Hepatocyte (in vitro differentiated cells): ENCODE results near the gene RAB38. TPM values are rescaled to one million over a fixed set of nuclear protein-coding genes. Genes with fewer than 3 reads are reported as not detected.

Experiments
- DNase-seq: peaks from one replicate; pipeline ENCODE4 v3.0.0-alpha.2; 2016; ENCODE audit warnings: low spot score
- H2AFZ ChIP-seq: fragments of 200-600 bp; sonication (generic); 2 replicates; pipeline ENCODE4 v1.6.0; 2016; ENCODE audit warnings: antibody characterized with exemption, mild to moderate bottlenecking
- H3K27ac ChIP-seq: fragments of 200-600 bp; sonication (generic); 2 replicates; pipeline ENCODE4 v1.5.1; 2016; ENCODE audit warnings: mild to moderate bottlenecking
- H3K27me3 ChIP-seq: fragments of 200-600 bp; sonication (generic); 2 replicates; pipeline ENCODE4 v1.6.1; 2016
- H3K36me3 ChIP-seq: fragments of 200-600 bp; sonication (generic); replicated peaks from 2 replicates; pipeline ENCODE4 v1.5.1; 2016; ENCODE audit warnings: low read depth; ENCODE audit not compliant: insufficient read depth
- H3K4me1 ChIP-seq: fragments of 200-600 bp; sonication (generic); 2 replicates; pipeline ENCODE4 v1.5.1; 2016; ENCODE audit warnings: mild to moderate bottlenecking, moderate library complexity; ENCODE audit not compliant: insufficient read depth
- H3K4me2 ChIP-seq: fragments of 200-600 bp; sonication (generic); 2 replicates; pipeline ENCODE4 v1.6.0; 2016
- H3K4me3 ChIP-seq: fragments of 200-600 bp; sonication (generic); 2 replicates; pipeline ENCODE4 v1.5.1; 2016; ENCODE audit warnings: mild to moderate bottlenecking
- H3K79me2 ChIP-seq: fragments of 200-600 bp; sonication (generic); 2 replicates; pipeline ENCODE4 v1.6.0; 2017; ENCODE audit warnings: mild to moderate bottlenecking
- H3K9me2 ChIP-seq: fragments of 200-600 bp; sonication (generic); replicated peaks from 2 replicates; pipeline ENCODE4 v1.6.0; 2017; ENCODE audit warnings: mild to moderate bottlenecking; ENCODE audit not compliant: insufficient read depth
- H3K9me3 ChIP-seq: fragments of 200-600 bp; sonication (generic); 2 replicates; pipeline ENCODE4 v1.5.1; 2016; ENCODE audit warnings: low read depth, mild to moderate bottlenecking
- H4K20me1 ChIP-seq: fragments of 200-600 bp; sonication (generic); 2 replicates; pipeline ENCODE4 v1.6.0; 2016; ENCODE audit warnings: mild to moderate bottlenecking; ENCODE audit not compliant: insufficient read depth, poor library complexity, severe bottlenecking
- EZH2 ChIP-seq: fragments of 200-600 bp; sonication (generic); IDR thresholded peaks from 2 replicates; pipeline ENCODE4 v1.6.1; 2016; ENCODE audit warnings: antibody characterized with exemption, mild to moderate bottlenecking, borderline replicate concordance
- EZH2phosphoT487 ChIP-seq: fragments of 200-600 bp; sonication (generic); IDR thresholded peaks from one replicate; pipeline ENCODE4 v1.6.1; 2018; ENCODE audit warnings: antibody characterized with exemption, mild to moderate bottlenecking, low read depth, moderate library complexity; ENCODE audit not compliant: unreplicated experiment, severe bottlenecking
- WGBS: methylation state at CpG from one replicate; pipeline ENCODE4 v1.1.6; 2016; ENCODE audit warnings: low lambda C conversion rate; ENCODE audit errors: missing lambda C conversion rate; 5-methylcytosine and 5-hydroxymethylcytosine counted together
- polyA plus RNA-seq: library from polyadenylated mRNA; unstranded; fragments of >200 nt; fragmentation: Nextera tagmentation; extraction: Ambion mirVana; gene quantifications from 2 replicates; pipeline ENCODE4 v1.2.1, GENCODE V29; 2016
- total RNA-seq: library from RNA; depleted of rRNA; stranded (reverse); fragments of >200 nt; gene quantifications from 2 replicates; pipeline ENCODE4 v1.2.3, GENCODE V29; 2014
- TF ChIP-seq, protein P1 (sequence below): fragments of 200-600 bp; sonication (generic); IDR thresholded peaks from 2 replicates; pipeline ENCODE4 v1.5.1; 2016; ENCODE audit warnings: antibody characterized with exemption, mild to moderate bottlenecking; ENCODE audit not compliant: poor library complexity

The RAB38 gene
- total and polyA plus RNA-seq, 2 experiments from 2014 or later: 14.6 to 14.8 TPM

- DNase-seq: no peak
- no peaks in the 10 kb centered on the region for H3K9me2 ChIP-seq
- H3K27ac ChIP-seq: no peak overlapping the region
- H4K20me1 ChIP-seq: no peaks in the 10 kb centered on the region
- no peaks in the 10 kb centered on the region for H3K79me2 ChIP-seq
- H3K4me3 ChIP-seq: no peak overlapping the region
- H3K4me1 ChIP-seq: no peaks in the 10 kb centered on the region
- H3K27me3 ChIP-seq: no peaks in the 10 kb centered on the region
- H3K9me3 ChIP-seq: no peaks in the 10 kb centered on the region
- H3K4me2 ChIP-seq: no peak overlapping the region
- H2AFZ ChIP-seq: no peak overlapping the region
- TF ChIP-seq EZH2 (no peak), EZH2phosphoT487 (no peak)
- TF ChIP-seq, protein P1, sequence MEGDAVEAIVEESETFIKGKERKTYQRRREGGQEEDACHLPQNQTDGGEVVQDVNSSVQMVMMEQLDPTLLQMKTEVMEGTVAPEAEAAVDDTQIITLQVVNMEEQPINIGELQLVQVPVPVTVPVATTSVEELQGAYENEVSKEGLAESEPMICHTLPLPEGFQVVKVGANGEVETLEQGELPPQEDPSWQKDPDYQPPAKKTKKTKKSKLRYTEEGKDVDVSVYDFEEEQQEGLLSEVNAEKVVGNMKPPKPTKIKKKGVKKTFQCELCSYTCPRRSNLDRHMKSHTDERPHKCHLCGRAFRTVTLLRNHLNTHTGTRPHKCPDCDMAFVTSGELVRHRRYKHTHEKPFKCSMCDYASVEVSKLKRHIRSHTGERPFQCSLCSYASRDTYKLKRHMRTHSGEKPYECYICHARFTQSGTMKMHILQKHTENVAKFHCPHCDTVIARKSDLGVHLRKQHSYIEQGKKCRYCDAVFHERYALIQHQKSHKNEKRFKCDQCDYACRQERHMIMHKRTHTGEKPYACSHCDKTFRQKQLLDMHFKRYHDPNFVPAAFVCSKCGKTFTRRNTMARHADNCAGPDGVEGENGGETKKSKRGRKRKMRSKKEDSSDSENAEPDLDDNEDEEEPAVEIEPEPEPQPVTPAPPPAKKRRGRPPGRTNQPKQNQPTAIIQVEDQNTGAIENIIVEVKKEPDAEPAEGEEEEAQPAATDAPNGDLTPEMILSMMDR: no peak
- H3K36me3 ChIP-seq: no peaks in the 10 kb centered on the region
Observed at GRCh38 chr11:88098289-88098688, 77.0 kb downstream of the RAB38 start.

GRCh38 chr11:88089134-88089533 lies 86.1 kb downstream of the RAB38 start:
- Histone ChIP-seq H3K79me2 (no peaks in the 10 kb centered on the region), H3K27ac (no peak overlapping the region), H3K4me1 (no peaks in the 10 kb centered on the region), H3K27me3 (no peaks in the 10 kb centered on the region), H3K4me2 (no peak overlapping the region), H3K9me2 (no peaks in the 10 kb centered on the region), H2AFZ (no peak overlapping the region), H4K20me1 (no peaks in the 10 kb centered on the region), H3K9me3 (no peaks in the 10 kb centered on the region), H3K36me3 (no peaks in the 10 kb centered on the region), H3K4me3 (no peak overlapping the region)
- no peak for TF ChIP-seq EZH2phosphoT487
- no peak for TF ChIP-seq EZH2
- TF ChIP-seq, protein P1: no peak
- WGBS: 62% methylated on average over 1 of the region's 1 CpG
- DNase-seq: no peak

DNA sequence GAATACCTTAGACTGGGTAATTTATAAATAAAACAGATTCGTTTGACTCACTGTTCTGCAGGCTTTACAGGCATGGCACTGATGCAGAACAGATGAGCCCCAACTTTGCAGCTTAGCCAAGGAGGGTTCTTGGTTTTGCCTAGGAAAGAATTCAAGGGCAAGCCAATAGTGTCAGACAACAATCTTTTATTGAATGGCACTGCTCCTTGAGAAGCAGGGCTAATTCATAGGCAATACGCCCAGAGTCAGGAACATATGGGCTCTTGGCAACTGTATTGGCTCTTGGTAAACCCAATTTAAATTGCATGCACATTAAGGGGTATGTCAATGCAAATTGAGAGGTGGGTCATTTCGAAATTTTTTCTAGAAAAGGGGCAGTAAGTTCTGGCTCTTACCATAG lies 87.9 kb downstream of the RAB38 start:
- no peaks in the 10 kb centered on the region for H3K4me1 ChIP-seq
- H3K4me2 ChIP-seq: no peak overlapping the region
- H3K27me3 ChIP-seq: no peaks in the 10 kb centered on the region
- DNase-seq: no peak
- H3K79me2 ChIP-seq: no peaks in the 10 kb centered on the region
- H3K9me3 ChIP-seq: no peaks in the 10 kb centered on the region
- no peak for TF ChIP-seq EZH2
- TF ChIP-seq EZH2phosphoT487: no peak
- TF ChIP-seq, protein P1: no peak
- no peaks in the 10 kb centered on the region for H4K20me1 ChIP-seq
- H3K4me3 ChIP-seq: no peak overlapping the region
- H3K9me2 ChIP-seq: no peaks in the 10 kb centered on the region
- 81% methylated on average over 3 of the region's 3 CpGs for WGBS
- no peaks in the 10 kb centered on the region for H3K36me3 ChIP-seq
- no peak overlapping the region for H3K27ac ChIP-seq
- no peak overlapping the region for H2AFZ ChIP-seq

- Histone ChIP-seq H3K27ac (no peak overlapping the region), H3K79me2 (no peaks in the 10 kb centered on the region), H3K4me3 (no peak overlapping the region), H3K27me3 (no peaks in the 10 kb centered on the region), H3K36me3 (no peaks in the 10 kb centered on the region), H3K4me1 (no peaks in the 10 kb centered on the region), H3K9me2 (no peaks in the 10 kb centered on the region), H2AFZ (no peak overlapping the region), H3K4me2 (no peak overlapping the region), H4K20me1 (no peaks in the 10 kb centered on the region), H3K9me3 (no peaks in the 10 kb centered on the region)
- DNase-seq: no peak
- no peak for TF ChIP-seq EZH2
- no peak for TF ChIP-seq EZH2phosphoT487
- TF ChIP-seq, protein P1: no peak
- WGBS: 89% methylated on average over 2 of the region's 2 CpGs
Observed at GRCh38 chr11:88086297-88086696, 88.9 kb downstream of the RAB38 start.
